Thyroid gland (tissue), 4 donors: ENCODE measurements around the gene CSN1S1.

ENCODE experiments used
- POLR2A ChIP-seq, 2 donors: fragments of 450-650 bp; IDR thresholded peaks; one replicate each; pipeline ENCODE4 v1.6.1; 2017; ENCODE audit warnings: antibody characterized with exemption in 2 of 2, mild to moderate bottlenecking in 2 of 2, moderate library complexity in 1 of 2
- TF ChIP-seq, protein P1 (sequence below), 6 experiments: fragments of 200-600 bp in 3 of 6; fragments of 450-650 bp in 3 of 6; sonication (generic) in 3 of 6; IDR thresholded peaks; one replicate each; pipeline ENCODE4 v1.5.1; 2016 to 2019; ENCODE audit warnings: antibody characterized with exemption in 6 of 6, mild to moderate bottlenecking in 2 of 6, inconsistent platforms in 1 of 6, moderate library complexity in 1 of 6

DNA sequence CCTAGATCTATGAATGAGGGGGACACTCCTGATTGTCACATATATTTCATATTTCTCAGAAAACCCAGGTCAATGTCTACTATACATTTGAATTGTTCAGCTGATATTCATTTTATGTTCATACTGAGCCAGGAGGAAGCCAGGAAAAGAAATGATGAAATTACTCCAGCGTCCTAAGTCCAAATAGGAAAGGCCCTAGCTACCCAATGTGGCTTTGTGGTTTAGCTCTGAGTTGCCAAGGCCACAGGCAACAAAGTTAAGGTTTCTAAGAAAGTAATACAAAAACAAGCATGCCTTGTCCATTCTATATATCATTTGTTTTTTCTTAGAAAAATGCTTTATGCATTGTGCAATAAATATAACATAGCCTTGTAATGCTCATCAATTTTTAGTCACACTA lies 39.2 kb downstream of the CSN1S1 start:
- TF ChIP-seq, protein P1, sequence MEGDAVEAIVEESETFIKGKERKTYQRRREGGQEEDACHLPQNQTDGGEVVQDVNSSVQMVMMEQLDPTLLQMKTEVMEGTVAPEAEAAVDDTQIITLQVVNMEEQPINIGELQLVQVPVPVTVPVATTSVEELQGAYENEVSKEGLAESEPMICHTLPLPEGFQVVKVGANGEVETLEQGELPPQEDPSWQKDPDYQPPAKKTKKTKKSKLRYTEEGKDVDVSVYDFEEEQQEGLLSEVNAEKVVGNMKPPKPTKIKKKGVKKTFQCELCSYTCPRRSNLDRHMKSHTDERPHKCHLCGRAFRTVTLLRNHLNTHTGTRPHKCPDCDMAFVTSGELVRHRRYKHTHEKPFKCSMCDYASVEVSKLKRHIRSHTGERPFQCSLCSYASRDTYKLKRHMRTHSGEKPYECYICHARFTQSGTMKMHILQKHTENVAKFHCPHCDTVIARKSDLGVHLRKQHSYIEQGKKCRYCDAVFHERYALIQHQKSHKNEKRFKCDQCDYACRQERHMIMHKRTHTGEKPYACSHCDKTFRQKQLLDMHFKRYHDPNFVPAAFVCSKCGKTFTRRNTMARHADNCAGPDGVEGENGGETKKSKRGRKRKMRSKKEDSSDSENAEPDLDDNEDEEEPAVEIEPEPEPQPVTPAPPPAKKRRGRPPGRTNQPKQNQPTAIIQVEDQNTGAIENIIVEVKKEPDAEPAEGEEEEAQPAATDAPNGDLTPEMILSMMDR (IDR thresholded peaks at IDR 0.05): no peak
- no peak for TF ChIP-seq POLR2A (IDR thresholded peaks at IDR 0.05)
